ENCODE data around the gene NMNAT2.
A peak's percentile ranks its signal among the peaks of the same experiment; 100 is the strongest.
"Not testable (repeated sequence)": the region's sequence is repeated elsewhere in the genome, so short reads cannot be mapped to it uniquely, and the experiment has no call there.

NMNAT2 gene

DNA sequence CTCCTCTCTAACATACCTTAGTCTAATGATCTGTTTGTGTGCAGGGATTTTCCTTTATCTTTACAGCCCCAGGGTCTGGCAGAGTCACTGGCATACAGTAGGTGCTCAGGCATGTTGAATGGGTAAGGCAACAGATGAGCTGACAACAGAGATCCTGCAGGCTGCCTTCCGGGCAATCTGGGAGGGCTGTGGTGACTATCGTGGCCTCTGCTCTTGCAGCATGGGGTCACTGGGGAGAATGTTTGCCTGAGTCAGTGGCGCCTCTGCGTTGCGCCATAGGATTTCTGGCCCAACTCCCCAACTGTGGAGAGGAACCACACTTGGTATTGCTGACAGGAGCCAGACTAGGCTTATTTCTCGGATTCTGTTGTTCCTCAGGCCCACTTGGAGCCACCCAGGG is 138.3 kb downstream of the NMNAT2 start:
- no peak overlapping the region for H3K4me3 ChIP-seq (ENCODE audit: low read length)

DNA sequence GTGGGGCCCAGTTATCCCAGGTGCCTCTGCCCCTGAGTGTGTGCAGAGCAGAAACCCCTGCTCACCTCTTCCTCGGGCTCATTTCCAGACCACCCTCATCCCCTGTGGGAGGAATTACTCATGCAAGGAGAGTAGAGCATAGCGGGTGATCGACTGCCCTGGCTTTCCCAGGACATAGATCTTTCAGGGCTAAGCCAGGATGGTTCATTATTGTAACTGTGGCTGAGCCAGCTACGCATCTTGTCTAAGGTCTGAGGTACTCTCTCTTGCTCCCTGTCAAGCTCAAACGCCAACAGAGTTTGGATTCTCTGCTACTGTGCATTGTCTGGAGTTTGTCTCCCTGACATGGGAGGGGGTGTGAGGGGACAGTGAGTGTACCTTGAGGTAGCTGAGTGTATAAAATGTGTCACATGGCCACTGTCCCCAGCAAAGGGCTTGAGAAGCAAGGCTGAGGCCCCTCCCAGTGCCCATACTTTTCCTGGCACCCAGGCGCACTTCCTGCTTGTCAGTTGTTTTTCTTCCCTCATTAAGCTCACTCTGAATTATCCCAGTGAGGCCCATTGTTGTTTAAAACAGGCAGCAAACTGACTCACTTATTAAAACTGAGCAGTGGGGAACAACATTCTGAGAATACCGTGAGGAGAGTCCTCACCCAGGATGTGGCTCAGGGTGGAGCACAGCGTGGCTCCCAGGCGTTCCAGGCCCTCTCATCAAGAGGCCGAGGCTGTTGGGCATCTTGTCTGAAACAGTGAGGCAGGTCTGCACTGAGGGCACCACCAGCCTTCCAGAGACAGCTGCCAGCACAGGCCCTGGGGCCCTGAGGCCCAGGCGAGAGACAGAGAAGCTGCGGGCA is 139.2 kb downstream of the NMNAT2 start:
- H3K4me3 ChIP-seq (ENCODE audit: low read length): no peak overlapping the region
- peak; percentile 94 for DNase-seq (ENCODE audit: low read depth)
- TF ChIP-seq, protein P1, sequence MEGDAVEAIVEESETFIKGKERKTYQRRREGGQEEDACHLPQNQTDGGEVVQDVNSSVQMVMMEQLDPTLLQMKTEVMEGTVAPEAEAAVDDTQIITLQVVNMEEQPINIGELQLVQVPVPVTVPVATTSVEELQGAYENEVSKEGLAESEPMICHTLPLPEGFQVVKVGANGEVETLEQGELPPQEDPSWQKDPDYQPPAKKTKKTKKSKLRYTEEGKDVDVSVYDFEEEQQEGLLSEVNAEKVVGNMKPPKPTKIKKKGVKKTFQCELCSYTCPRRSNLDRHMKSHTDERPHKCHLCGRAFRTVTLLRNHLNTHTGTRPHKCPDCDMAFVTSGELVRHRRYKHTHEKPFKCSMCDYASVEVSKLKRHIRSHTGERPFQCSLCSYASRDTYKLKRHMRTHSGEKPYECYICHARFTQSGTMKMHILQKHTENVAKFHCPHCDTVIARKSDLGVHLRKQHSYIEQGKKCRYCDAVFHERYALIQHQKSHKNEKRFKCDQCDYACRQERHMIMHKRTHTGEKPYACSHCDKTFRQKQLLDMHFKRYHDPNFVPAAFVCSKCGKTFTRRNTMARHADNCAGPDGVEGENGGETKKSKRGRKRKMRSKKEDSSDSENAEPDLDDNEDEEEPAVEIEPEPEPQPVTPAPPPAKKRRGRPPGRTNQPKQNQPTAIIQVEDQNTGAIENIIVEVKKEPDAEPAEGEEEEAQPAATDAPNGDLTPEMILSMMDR (IDR thresholded peaks at IDR 0.05; ENCODE audit: insufficient read depth, low read depth, low read length, missing control alignments): no peak

More for the DNA sequence above, 138.3 kb downstream of the NMNAT2 start:
- TF ChIP-seq, protein P1 (IDR thresholded peaks at IDR 0.05; ENCODE audit: insufficient read depth, low read depth, low read length, missing control alignments): no peak
- peak; percentile 99 for DNase-seq (ENCODE audit: low read depth)

- no peak overlapping the region for H3K4me3 ChIP-seq (ENCODE audit: low read length)
- TF ChIP-seq, protein P1 (IDR thresholded peaks at IDR 0.05; ENCODE audit: insufficient read depth, low read depth, low read length, missing control alignments): no peak
- DNase-seq (ENCODE audit: low read depth): peak; percentile 84
Measured at GRCh38 chr1:183277821-183278738, 140.1 kb downstream of the NMNAT2 start.

DNA sequence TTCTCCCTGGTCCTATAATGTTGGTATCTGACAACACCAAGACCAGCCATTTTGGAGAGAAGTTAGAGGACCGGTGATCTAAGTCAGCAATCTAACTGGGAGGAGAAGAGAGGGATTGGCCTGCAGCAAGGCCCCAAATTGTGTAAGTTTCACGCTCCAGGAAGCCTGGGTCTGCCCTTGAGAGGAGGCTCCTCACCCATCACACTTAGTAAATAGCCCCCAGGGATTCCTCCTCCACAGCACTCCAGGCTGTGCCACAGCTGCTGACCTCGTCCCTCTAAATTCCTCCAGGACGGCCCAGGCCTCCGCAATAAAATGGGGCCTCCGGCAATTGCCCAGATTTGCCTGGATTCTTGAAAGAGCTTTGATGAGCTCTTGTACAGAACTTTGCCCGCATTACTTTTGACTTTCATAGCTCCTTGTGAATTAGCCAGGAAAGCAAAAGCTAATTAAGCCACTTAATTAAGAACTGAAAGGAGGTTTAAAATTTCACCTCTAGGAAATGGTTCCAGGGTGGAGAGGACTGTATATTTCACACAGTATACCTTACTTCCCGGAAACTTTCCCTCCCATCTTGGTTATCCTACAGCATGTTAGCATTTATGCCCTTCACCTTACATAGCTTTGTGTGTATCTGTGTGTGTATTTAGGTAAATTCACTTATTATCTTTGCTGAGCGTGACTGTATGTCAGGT is 141.6 kb downstream of the NMNAT2 start:
- TF ChIP-seq, protein P1 (IDR thresholded peaks at IDR 0.05; ENCODE audit: insufficient read depth, low read depth, low read length, missing control alignments): no peak
- no peak overlapping the region for H3K4me3 ChIP-seq (ENCODE audit: low read length)
- DNase-seq (ENCODE audit: low read depth): no peak

- no peak for DNase-seq (ENCODE audit: low read depth)
- TF ChIP-seq, protein P1 (IDR thresholded peaks at IDR 0.05; ENCODE audit: insufficient read depth, low read depth, low read length, missing control alignments): no peak
- no peak overlapping the region for H3K4me3 ChIP-seq (ENCODE audit: low read length)
Measured at GRCh38 chr1:183275322-183275721, 142.9 kb downstream of the NMNAT2 start.

DNA sequence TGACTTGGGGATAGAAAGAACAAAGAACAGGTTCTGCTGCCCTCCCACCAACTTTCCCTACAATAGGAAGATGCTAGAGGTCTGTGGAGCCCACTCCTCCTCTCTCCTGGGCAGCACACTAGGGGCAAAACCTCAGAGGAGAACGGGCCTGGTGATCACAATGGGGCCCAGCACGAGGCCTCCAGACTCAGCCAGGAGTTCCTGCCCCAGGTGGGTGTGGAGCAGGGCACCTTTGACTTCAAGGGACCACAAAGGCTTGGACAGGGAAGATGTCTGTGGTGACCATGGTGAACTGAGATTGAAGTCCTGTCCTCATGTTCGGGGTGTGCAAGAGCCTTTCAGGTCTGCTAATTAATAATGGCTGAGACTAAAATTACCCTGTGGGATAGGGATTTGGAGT is 143.3 kb downstream of the NMNAT2 start:
- no peak overlapping the region for H3K4me3 ChIP-seq (ENCODE audit: low read length)
- TF ChIP-seq, protein P1 (IDR thresholded peaks at IDR 0.05; ENCODE audit: insufficient read depth, low read depth, low read length, missing control alignments): no peak
- no peak for DNase-seq (ENCODE audit: low read depth)

DNA sequence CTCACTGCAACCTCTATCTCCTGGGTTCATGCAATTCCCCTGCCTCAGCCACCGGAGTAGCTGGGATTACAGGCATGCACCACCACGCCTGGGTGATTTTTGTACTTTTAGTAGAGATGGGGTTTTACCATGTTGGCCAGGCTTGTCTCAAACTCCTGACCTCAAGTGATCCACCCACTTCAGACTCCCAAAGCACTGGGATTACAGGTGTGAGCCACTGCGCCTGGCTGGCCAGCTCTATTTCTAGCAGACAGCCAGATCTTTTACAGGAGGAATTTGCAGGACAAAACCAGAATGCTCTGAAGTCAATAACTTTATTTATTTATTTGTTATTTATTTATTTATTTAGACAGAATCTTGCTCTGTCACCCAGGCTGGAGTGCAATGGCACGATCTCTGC is 144.2 kb downstream of the NMNAT2 start:
- H3K4me3 ChIP-seq (ENCODE audit: low read length); DNase-seq (ENCODE audit: low read depth): not testable (repeated sequence)

All from epithelial cell of esophagus (primary cell).